Endodermal cell (in vitro differentiated cells): ENCODE results near the gene RASGRF1. TPM values are rescaled to one million over a fixed set of nuclear protein-coding genes. Genes with fewer than 3 reads are reported as not detected.

Experiments
- DNase-seq: peaks from one replicate; pipeline ENCODE4 v3.0.0-alpha.2; 2017
- H3K27ac ChIP-seq: 2 replicates; pipeline ENCODE4 v1.5.1; 2013; ENCODE audit warnings: mild to moderate bottlenecking, low read depth, low read length, moderate library complexity
- H3K27me3 ChIP-seq: 2 replicates; pipeline ENCODE4 v1.6.1; 2013; ENCODE audit warnings: mild to moderate bottlenecking, low read length, moderate library complexity; ENCODE audit not compliant: insufficient read depth, control insufficient read depth, poor library complexity, severe bottlenecking
- H3K36me3 ChIP-seq: 2 replicates; pipeline ENCODE4 v1.7.0; 2013; ENCODE audit warnings: mild to moderate bottlenecking, low read length, moderate library complexity; ENCODE audit not compliant: control insufficient read depth, insufficient read depth
- H3K4me1 ChIP-seq: one replicate; pipeline ENCODE4 v1.7.0; 2013; ENCODE audit warnings: low read length; ENCODE audit not compliant: control insufficient read depth, insufficient read depth
- H3K4me3 ChIP-seq: 2 replicates; pipeline ENCODE4 v1.5.1; 2013; ENCODE audit warnings: mild to moderate bottlenecking, low read length, moderate library complexity
- H3K9ac ChIP-seq: 2 replicates; pipeline ENCODE4 v1.6.1; 2013; ENCODE audit warnings: mild to moderate bottlenecking, low read length, moderate library complexity; ENCODE audit not compliant: poor library complexity, severe bottlenecking; ENCODE audit errors: extremely low read depth
- H3K9me3 ChIP-seq: 2 replicates; pipeline ENCODE4 v1.6.1; 2013; ENCODE audit warnings: mild to moderate bottlenecking, low read length, moderate library complexity; ENCODE audit not compliant: control insufficient read depth
- H3K27ac Mint-ChIP-seq: 2 replicates; pipeline ENCODE4 v1.8.0; 2020; ENCODE audit warnings: mixed read lengths
- H3K27me3 Mint-ChIP-seq: 2 replicates; pipeline ENCODE4 v1.8.0; 2021; ENCODE audit warnings: mild to moderate bottlenecking, mixed read lengths; ENCODE audit not compliant: insufficient read depth
- H3K36me3 Mint-ChIP-seq: 2 replicates; pipeline ENCODE4 v1.8.0; 2020; ENCODE audit warnings: low read depth, mixed read lengths
- H3K4me1 Mint-ChIP-seq: 2 replicates; pipeline ENCODE4 v1.8.0; 2020; ENCODE audit warnings: mixed read lengths
- H3K4me3 Mint-ChIP-seq: 2 replicates; pipeline ENCODE4 v1.8.0; 2020; ENCODE audit warnings: mild to moderate bottlenecking, moderate library complexity, mixed read lengths
- H3K9me3 Mint-ChIP-seq: 2 replicates; pipeline ENCODE4 v1.8.0; 2020; ENCODE audit warnings: mild to moderate bottlenecking, mixed read lengths
- CTCF ChIP-seq: fragments of 200-600 bp; sonication (generic); conservative IDR thresholded peaks from 2 replicates; pipeline ENCODE4 v1.5.0; 2021; ENCODE audit warnings: antibody characterized with exemption, mild to moderate bottlenecking
- WGBS, 2 experiments: methylation state at CpG; one replicate each; pipeline versions ENCODE4 v1.1.5 to v1.1.7; 2013; ENCODE audit warnings: missing lambda C conversion rate in 2 of 2, mixed read lengths in 1 of 2; ENCODE audit not compliant: insufficient coverage in 1 of 2, insufficient read length in 1 of 2; 5-methylcytosine and 5-hydroxymethylcytosine counted together
- total RNA-seq, 2 donors: library from RNA; stranded (reverse); fragmentation: NEBNext Ultra II Directional in 1 of 2; extraction: Animal tissue kit (Norgen Biotek cat#: 25700) in 1 of 2; gene quantifications; 2 replicates in 1 of 2; 3 replicates in 1 of 2; pipeline ENCODE4 v1.2.1, GENCODE V29; 2021

RASGRF1 gene
- total RNA-seq, 2 donors from 2014 or later, result 0.20 TPM; not detected in 1

- Mint-ChIP-seq H3K4me3 (no peak overlapping the region), H3K27ac (no peak overlapping the region), H3K27me3 (peaks cover 13% of the 10 kb centered on the region), H3K4me1 (peaks cover 11% of the 10 kb centered on the region), H3K9me3 (no peaks in the 10 kb centered on the region), H3K36me3 (no peaks in the 10 kb centered on the region)
- Histone ChIP-seq H3K36me3 (no peaks in the 10 kb centered on the region), H3K4me1 (no peaks in the 10 kb centered on the region), H3K9me3 (no peaks in the 10 kb centered on the region), H3K27me3 (no peaks in the 10 kb centered on the region), H3K4me3 (no peak overlapping the region), H3K9ac (no peak overlapping the region), H3K27ac (no peak overlapping the region)
- WGBS, 2 experiments, result 50 to 65% methylated on average over 2 to 4 of the region's 6 CpGs
- TF ChIP-seq CTCF, result no peak
- peak; percentile 75 for DNase-seq
Observed at GRCh38 chr15:79004336-79004735, 86.2 kb downstream of the RASGRF1 start.

DNA sequence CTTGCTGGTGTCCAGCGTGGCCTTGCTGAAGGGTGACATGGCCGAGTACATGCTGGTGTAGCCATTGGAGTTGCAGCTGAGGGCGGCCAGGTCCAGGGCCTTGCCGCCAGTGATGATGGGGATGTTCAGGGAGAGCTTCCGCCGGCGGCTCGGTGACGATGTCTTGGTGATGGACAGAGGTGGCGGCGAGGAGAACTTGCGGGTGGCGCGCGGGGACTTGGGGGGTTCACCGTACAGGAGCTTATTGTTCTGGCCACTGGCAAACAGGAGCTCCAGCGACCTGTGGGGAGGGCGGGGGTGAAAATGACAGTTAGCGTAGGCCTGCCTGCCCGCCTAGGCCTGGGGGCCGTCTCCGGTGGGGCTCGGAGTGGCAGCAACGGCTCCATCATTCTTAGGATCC lies 86.7 kb downstream of the RASGRF1 start:
- H3K4me1 Mint-ChIP-seq, result peaks cover 11% of the 10 kb centered on the region
- peaks cover 13% of the 10 kb centered on the region for H3K27me3 Mint-ChIP-seq
- no peaks in the 10 kb centered on the region for H3K9me3 ChIP-seq
- no peak for DNase-seq
- H3K4me1 ChIP-seq, result no peaks in the 10 kb centered on the region
- no peak overlapping the region for H3K4me3 ChIP-seq
- H3K36me3 ChIP-seq, result no peaks in the 10 kb centered on the region
- H3K27me3 ChIP-seq, result no peaks in the 10 kb centered on the region
- H3K36me3 Mint-ChIP-seq, result no peaks in the 10 kb centered on the region
- no peak overlapping the region for H3K27ac Mint-ChIP-seq
- H3K27ac ChIP-seq, result no peak overlapping the region
- TF ChIP-seq CTCF, result no peak
- H3K4me3 Mint-ChIP-seq, result no peak overlapping the region
- 94 to 95% methylated on average over 10 to 24 of the region's 24 CpGs for WGBS, 2 experiments
- no peak overlapping the region for H3K9ac ChIP-seq
- no peaks in the 10 kb centered on the region for H3K9me3 Mint-ChIP-seq

DNA sequence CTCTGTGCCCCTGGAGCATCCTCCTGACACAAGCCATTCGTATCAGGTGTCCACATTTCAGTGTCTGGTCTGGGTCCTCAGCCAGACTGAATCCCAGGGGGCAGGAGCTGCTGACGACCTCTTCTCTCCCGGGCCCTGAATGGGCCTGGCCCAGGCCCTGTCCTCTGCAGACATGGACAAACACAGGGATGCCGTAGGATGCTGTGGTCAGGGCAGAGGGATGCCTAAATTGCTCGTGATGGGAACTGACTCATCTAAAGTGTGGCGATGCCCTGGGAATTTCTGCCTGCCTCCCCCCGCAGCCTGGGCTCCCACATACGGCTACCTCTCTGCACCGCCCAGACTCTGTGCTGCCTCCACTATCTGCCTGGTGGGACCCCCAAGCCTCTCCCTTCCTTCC lies 87.3 kb downstream of the RASGRF1 start:
- 80 to 93% methylated on average over 2 to 9 of the region's 9 CpGs for WGBS, 2 experiments
- Histone ChIP-seq H3K27me3 (no peaks in the 10 kb centered on the region), H3K4me1 (no peaks in the 10 kb centered on the region), H3K9me3 (no peaks in the 10 kb centered on the region), H3K4me3 (no peak overlapping the region), H3K36me3 (no peaks in the 10 kb centered on the region), H3K27ac (no peak overlapping the region), H3K9ac (no peak overlapping the region)
- Mint-ChIP-seq H3K4me3 (no peak overlapping the region), H3K9me3 (no peaks in the 10 kb centered on the region), H3K4me1 (peaks cover 11% of the 10 kb centered on the region), H3K27me3 (peaks cover 15% of the 10 kb centered on the region), H3K36me3 (no peaks in the 10 kb centered on the region), H3K27ac (no peak overlapping the region)
- DNase-seq, result no peak
- TF ChIP-seq CTCF, result no peak
